Ectodermal cell (in vitro differentiated cells): ENCODE measurements around the gene C1orf21.

Experiments used
- H3K27ac ChIP-seq: 2 replicates; pipeline ENCODE4 v1.7.0; 2013; ENCODE audit warnings: mild to moderate bottlenecking, low read depth, low read length; ENCODE audit not compliant: insufficient read depth, poor library complexity, severe bottlenecking
- H3K27me3 ChIP-seq: 2 replicates; pipeline ENCODE4 v1.7.0; 2013; ENCODE audit warnings: mild to moderate bottlenecking, low read length; ENCODE audit not compliant: insufficient read depth, control insufficient read depth, poor library complexity, severe bottlenecking
- H3K36me3 ChIP-seq: one replicate; pipeline ENCODE4 v1.7.0; 2013; ENCODE audit warnings: low read length; ENCODE audit not compliant: control insufficient read depth, insufficient read depth
- H3K4me1 ChIP-seq: one replicate; pipeline ENCODE4 v1.7.0; 2013; ENCODE audit warnings: low read length; ENCODE audit not compliant: control insufficient read depth, insufficient read depth
- H3K4me3 ChIP-seq: 2 replicates; pipeline ENCODE4 v1.7.0; 2013; ENCODE audit warnings: low read depth, low read length, control low read depth; ENCODE audit not compliant: insufficient read depth
- H3K9me3 ChIP-seq: 2 replicates; pipeline ENCODE4 v1.7.0; 2013; ENCODE audit warnings: mild to moderate bottlenecking, low read length, moderate library complexity; ENCODE audit not compliant: control insufficient read depth
- WGBS, 2 experiments: methylation state at CpG; one replicate each; pipeline ENCODE4 v1.1.7; 2013; ENCODE audit warnings: missing lambda C conversion rate in 2 of 2; 5-methylcytosine and 5-hydroxymethylcytosine counted together

Gene C1orf21

DNA sequence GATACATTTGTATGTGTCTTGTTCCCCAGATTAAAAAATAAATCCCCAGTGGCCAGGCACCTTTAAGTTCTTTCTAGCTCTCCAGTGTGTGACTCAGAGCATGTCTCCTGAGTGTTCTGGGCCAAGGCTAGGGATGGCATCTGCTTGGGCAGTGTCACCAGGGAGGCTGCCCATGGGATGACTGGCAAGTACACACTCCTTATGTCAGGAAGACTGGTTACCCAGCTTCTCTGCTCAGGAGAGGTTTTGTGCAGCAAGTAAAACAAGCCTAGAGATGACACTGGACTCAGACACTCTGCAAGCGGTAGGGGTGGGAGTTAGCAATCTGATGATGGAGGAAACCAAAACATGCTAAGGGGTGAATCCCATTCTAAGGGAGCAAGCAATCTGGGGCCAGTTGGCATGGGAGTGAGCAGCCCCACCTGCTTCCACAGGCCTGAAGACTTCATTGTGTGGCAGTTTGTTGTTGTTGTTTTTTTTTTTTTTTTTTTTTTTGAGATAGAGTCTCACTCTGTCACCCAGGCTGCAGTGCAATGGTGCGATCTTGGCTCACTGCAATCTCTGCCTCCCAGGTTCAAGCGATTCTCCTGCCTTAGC lies 230.7 kb downstream of the C1orf21 start:
- no peaks in the 10 kb centered on the region for H3K9me3 ChIP-seq
- no peaks in the 10 kb centered on the region for H3K36me3 ChIP-seq
- no peaks in the 10 kb centered on the region for H3K4me1 ChIP-seq
- 95 to 96% methylated on average over 3 of the region's 3 CpGs for WGBS, 2 experiments
- H3K27ac ChIP-seq: no peak overlapping the region
- H3K27me3 ChIP-seq: no peaks in the 10 kb centered on the region
- H3K4me3 ChIP-seq: no peak overlapping the region

DNA sequence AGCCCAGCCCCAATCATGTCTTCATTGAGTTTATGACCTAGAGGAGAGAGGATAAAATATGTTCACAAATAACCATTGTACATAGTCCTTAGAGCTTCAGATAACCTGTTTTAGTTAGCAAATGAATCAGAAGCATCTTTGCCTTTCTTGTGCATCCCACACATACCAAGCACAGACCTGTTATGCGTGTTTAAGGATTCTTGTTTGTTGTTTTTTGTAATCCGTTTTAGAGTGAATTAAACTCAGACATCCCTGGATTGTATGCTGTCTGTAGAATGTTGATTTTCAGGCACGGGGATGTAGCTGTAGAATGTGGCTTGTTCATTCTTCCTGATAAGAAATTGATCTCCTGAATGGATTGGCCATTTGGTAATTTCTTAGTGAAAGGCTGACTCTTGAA lies 232.0 kb downstream of the C1orf21 start:
- WGBS, 2 experiments: 94 to 95% methylated on average over 3 of the region's 3 CpGs
- Histone ChIP-seq H3K9me3 (no peaks in the 10 kb centered on the region), H3K27ac (no peak overlapping the region), H3K36me3 (no peaks in the 10 kb centered on the region), H3K4me1 (no peaks in the 10 kb centered on the region), H3K27me3 (no peaks in the 10 kb centered on the region), H3K4me3 (no peak overlapping the region)

DNA sequence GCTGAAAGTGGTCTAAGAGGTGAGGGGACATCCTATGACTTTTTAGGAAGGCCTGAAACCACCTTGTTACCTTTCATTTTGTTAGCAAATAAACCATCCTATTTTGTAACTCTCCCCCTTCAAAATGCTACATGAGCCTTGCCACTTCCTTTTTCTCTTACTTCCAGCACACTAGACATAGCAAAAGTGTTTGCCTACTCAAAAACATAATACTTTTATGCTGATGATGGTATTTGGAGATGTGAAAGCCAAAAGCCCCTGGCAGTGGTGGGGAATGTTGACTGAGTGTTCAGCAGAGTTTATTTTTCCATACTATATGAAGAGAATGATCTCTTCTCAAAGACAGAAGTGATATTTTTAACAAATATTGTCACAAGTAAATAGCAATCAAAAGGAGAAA lies 233.6 kb downstream of the C1orf21 start:
- H3K4me3 ChIP-seq: no peak overlapping the region
- no peaks in the 10 kb centered on the region for H3K36me3 ChIP-seq
- no peaks in the 10 kb centered on the region for H3K27me3 ChIP-seq
- no peaks in the 10 kb centered on the region for H3K4me1 ChIP-seq
- H3K27ac ChIP-seq: no peak overlapping the region
- no peaks in the 10 kb centered on the region for H3K9me3 ChIP-seq

DNA sequence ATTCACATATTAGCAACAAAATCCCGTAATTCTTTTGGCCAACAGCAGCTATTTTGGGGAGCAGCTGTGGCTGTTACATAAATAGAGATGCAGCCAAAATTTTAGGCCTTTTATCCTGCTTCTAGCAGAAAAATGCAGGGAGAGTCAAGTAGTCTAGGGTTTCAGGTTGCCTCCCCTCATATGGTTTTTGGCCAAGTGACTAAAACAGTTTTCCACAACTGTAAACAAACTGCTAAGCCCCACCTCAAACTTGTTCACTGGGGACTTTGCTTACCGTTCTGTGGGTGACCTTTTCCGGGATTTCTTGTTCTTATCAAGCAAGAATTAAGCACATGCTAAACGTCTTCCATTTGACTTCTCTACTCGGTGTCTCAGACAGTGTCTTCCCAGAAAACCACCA lies 234.4 kb downstream of the C1orf21 start:
- Histone ChIP-seq H3K9me3 (no peaks in the 10 kb centered on the region), H3K27me3 (no peaks in the 10 kb centered on the region), H3K4me3 (no peak overlapping the region), H3K4me1 (no peaks in the 10 kb centered on the region), H3K27ac (no peak overlapping the region), H3K36me3 (no peaks in the 10 kb centered on the region)
- WGBS, 2 experiments: 95% methylated on average over 5 of the region's 5 CpGs

DNA sequence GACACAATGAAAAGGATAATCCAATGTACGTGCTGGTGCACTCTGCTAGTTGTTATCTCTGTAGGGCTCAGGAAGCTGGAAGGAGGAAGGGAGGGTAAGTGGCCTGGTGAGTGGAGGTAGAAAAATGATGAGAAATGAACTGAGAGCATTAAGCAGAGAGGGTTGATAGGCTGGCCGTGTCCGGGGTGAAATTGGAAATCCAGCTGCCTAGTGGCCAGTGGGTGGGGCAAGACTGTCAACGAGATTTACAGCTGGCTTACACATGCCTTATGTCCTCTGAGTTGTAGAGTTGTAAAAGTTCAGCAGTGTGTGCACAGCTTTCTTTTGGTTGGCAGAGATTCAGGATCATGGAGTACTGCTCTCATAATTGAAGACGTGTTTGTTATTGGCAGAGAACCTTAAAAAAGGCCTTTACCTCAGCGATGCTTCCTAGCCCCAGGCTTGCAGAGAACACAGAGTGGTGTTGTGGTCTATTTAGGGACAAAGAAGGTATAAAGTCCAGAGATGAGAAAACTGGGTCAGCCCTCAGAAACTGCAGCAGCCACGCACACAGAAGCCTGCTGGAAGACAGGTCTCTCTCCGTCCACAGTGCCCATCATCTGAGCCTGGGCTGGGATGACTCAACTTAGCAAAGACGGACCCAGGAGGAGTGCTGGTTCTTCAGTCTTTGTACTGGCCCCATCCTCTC lies 235.5 kb downstream of the C1orf21 start:
- WGBS, 2 experiments: 91% methylated on average over 9 of the region's 9 CpGs
- Histone ChIP-seq H3K4me3 (no peak overlapping the region), H3K4me1 (no peaks in the 10 kb centered on the region), H3K9me3 (no peaks in the 10 kb centered on the region), H3K27me3 (no peaks in the 10 kb centered on the region), H3K36me3 (no peaks in the 10 kb centered on the region), H3K27ac (no peak overlapping the region)

DNA sequence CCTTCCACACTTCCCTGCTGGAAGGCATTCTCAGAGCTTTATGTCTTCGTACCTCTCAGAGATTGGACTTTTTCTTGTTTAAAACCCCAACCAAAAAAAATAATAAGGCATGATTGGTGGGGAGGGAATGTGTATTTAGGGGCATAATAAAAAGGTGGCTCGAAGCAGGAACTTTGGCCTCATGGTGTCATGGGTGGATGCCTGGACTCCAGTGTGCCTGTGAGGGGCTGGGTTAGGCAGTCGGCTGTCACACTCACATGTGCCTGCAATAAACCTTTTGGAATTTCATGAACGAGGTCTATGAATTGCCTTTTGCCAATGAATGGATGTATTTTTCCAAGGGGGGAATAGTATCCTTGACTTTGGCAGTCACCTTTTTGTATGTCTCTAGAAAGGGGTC lies 236.6 kb downstream of the C1orf21 start:
- WGBS, 2 experiments: 95 to 98% methylated on average over 4 of the region's 4 CpGs
- no peak overlapping the region for H3K4me3 ChIP-seq
- H3K36me3 ChIP-seq: no peaks in the 10 kb centered on the region
- no peaks in the 10 kb centered on the region for H3K4me1 ChIP-seq
- H3K9me3 ChIP-seq: no peaks in the 10 kb centered on the region
- H3K27me3 ChIP-seq: no peaks in the 10 kb centered on the region
- no peak overlapping the region for H3K27ac ChIP-seq

DNA sequence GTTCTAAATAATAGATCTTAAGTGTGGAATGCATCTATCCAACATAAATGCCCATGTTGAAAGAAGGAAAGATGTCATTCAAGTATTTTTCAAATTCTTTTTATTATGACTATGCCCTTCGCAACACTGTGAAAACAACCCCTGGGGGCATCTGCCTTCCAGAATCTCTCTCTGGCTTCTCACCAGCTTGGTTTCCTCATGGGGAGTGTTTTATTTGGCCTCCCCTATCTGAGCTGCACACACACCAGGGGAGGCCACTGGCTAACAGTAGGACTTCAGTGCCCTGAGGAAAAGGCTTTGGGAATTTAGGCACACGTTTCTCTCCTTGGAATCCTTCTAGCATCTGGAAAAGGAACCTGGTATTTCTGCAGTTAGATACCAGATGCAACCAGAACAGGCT lies 237.2 kb downstream of the C1orf21 start:
- Histone ChIP-seq H3K9me3 (no peaks in the 10 kb centered on the region), H3K4me3 (no peak overlapping the region), H3K36me3 (no peaks in the 10 kb centered on the region), H3K27me3 (no peaks in the 10 kb centered on the region), H3K27ac (no peak overlapping the region), H3K4me1 (no peaks in the 10 kb centered on the region)
- WGBS, 2 experiments: 82 to 86% methylated on average over 2 of the region's 2 CpGs

DNA sequence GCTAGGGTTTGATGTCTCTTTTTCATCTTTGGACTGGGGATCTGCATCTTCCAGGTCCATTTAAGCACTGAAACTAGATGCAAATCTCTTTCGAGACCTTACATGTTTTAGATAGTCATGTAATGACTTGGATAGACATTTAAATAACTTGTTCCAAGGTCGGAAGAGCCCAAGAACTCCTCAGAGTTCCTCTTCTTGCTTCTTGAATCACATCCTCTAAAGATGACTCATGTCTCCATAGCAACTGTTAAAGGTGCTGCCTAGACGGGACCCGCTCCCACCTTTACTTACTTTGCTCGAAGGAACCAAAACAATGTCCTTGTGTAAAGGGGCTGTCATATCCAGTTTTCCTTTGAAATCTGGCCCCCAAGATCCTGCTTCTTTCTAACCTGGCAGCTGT lies 237.8 kb downstream of the C1orf21 start:
- WGBS, 2 experiments: 84 to 94% methylated on average over 5 of the region's 5 CpGs
- Histone ChIP-seq H3K4me3 (no peak overlapping the region), H3K27ac (no peak overlapping the region), H3K9me3 (no peaks in the 10 kb centered on the region), H3K27me3 (no peaks in the 10 kb centered on the region), H3K36me3 (no peaks in the 10 kb centered on the region), H3K4me1 (no peaks in the 10 kb centered on the region)

DNA sequence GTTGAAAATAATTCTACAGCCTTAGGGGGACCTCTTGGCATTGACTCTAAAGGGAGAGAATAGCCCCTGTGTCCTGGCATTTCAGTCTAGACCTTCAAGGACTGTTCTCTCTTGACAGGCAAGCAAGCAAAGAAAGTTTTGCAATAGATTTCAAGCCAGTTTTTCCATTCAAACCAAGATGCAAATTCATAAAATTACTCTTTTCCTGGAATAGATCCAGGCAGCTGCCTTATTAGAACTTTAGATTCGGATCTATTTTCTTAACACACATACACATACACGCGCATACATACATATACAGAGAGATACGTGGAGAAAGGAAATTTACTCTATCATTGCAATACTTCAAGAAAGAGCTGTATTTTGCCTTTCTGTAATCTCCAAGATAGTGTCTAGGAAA lies 238.4 kb downstream of the C1orf21 start:
- Histone ChIP-seq H3K36me3 (no peaks in the 10 kb centered on the region), H3K27me3 (no peaks in the 10 kb centered on the region), H3K27ac (no peak overlapping the region), H3K4me3 (no peak overlapping the region), H3K9me3 (no peaks in the 10 kb centered on the region), H3K4me1 (no peaks in the 10 kb centered on the region)
- 87 to 100% methylated on average over 3 to 4 of the region's 4 CpGs for WGBS, 2 experiments

DNA sequence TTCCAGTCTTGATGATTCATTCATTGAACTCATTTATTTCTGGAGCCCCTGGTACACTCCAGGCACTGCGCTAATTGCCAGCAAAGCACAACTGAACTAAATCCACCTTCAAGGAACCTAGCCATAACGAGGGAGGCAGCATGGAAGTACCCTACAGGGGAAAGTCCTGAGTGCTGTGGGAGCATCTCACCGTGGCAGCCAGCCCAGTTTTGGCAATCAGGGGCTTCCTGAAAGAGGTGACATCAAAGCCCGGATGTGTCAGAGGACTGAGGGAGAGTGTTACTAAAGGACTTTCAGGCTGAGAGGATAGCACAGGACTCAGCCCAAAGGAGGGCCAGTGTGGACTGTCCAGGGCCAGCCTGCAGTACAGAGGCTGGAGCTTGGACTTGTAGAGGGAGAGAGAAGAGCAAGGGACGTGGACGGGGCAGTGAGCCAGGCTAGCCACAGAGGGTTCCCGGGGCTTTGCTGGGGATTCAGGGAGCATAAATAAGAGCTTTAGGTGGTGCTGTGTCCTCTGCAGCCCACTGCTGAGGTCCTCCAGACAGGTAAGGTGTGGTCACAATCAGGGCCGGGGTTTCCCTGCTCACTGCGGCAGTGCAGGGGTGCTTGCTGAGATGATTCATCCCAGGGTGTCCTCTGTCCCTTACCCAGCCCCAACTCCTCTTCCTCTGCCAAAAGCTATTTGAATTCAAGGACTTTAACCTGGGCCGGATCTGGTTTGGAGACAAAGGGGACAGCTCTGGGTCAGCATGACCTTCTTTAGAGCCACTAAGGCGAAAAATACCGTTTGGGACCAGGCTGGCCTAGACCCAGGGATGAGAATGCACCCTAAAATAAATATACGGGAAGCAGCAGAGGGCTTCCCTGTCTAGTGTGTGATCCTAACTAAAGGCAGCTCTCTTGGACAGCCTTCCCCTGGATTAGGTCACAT lies 239.5 kb downstream of the C1orf21 start:
- H3K27ac ChIP-seq: no peak overlapping the region
- WGBS, 2 experiments: 93 to 94% methylated on average over 13 of the region's 13 CpGs
- no peaks in the 10 kb centered on the region for H3K9me3 ChIP-seq
- H3K4me3 ChIP-seq: no peak overlapping the region
- H3K36me3 ChIP-seq: no peaks in the 10 kb centered on the region
- no peaks in the 10 kb centered on the region for H3K27me3 ChIP-seq
- no peaks in the 10 kb centered on the region for H3K4me1 ChIP-seq
